HL-60 (cell line): ENCODE measurements around the gene CLDN7.
A peak's percentile ranks its signal among the peaks of the same experiment; 100 is the strongest.

Source experiments
- DNase-seq, 2 experiments: peaks; one replicate each; pipeline ENCODE4 v3.0.0-alpha.2; 2010 to 2020; ENCODE audit warnings: low read depth in 1 of 2, low spot score in 1 of 2
- H3K27ac ChIP-seq: fragments of 250-450 bp; sonication (Bioruptor Pico); replicated peaks from 2 replicates; pipeline ENCODE4 v1.5.1; 2020; ENCODE audit warnings: mild to moderate bottlenecking, moderate library complexity
- H3K27me3 ChIP-seq: fragments of 250-450 bp; sonication (Bioruptor Pico); 2 replicates; pipeline ENCODE4 v1.5.1; 2021; ENCODE audit warnings: mild to moderate bottlenecking, moderate library complexity; ENCODE audit not compliant: insufficient read depth, poor library complexity, severe bottlenecking
- H3K4me3 ChIP-seq: replicated peaks from 2 replicates; pipeline ENCODE4 v1.5.1; 2011; ENCODE audit warnings: mild to moderate bottlenecking, control low read depth, low read length; ENCODE audit not compliant: insufficient read depth
- GABPA ChIP-seq: IDR thresholded peaks from 2 replicates; pipeline ENCODE4 v1.6.1; 2012; ENCODE audit warnings: low read depth
- POLR2AphosphoS5 ChIP-seq: IDR thresholded peaks from 2 replicates; pipeline ENCODE4 v1.6.1; 2012; ENCODE audit warnings: low read depth
- SPI1 ChIP-seq: IDR thresholded peaks from 2 replicates; pipeline ENCODE4 v1.6.1; 2012; ENCODE audit warnings: low read depth, mild to moderate bottlenecking, borderline replicate concordance
- TF ChIP-seq, protein P1 (sequence below): IDR thresholded peaks from 2 replicates; pipeline ENCODE4 v1.6.1; 2012; ENCODE audit warnings: low read depth; ENCODE audit not compliant: insufficient replicate concordance
- TF ChIP-seq, protein P2 (sequence below): IDR thresholded peaks from one replicate; pipeline ENCODE4 v1.5.1; 2011; ENCODE audit warnings: low read length, control low read depth, inconsistent platforms; ENCODE audit not compliant: insufficient read depth

Gene CLDN7

DNA sequence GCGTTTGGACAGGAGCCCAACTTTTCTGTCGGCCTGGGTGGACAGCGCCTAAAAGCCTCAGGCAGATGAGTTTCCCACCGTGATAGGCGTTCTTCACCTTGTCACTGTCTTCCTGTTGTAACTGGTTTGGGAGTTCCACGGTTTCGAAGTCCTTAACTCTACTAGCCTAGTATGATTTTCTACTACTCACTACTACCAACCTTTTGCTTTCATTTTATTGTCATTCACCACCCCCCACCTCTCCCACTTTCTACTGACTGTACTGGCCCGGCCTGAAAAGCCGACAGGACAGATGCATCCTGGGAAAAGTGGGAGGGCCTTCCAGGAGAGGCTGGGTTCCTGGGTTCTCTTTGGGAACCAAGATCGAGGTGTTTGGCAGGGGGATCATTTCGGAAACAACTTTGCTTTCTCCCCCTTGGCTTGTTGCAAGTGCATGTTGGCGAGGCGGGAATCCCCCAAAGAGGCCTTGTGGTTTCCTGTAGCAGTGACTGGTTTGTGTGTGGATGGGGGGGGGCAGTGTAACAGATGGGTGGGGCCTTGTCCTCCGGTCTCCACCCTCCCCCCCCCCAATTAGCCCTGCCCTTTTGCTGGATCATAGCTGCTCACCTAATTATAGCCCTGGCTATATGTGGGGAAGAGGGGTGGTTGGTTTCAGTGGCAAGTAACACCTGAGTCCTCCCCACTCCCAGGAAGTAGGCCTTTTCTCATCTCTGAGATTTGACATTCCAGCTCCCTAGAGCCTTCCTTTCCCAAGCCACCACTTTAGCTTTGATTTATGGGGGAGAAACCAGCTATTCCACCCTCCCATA, 46.6 kb upstream of the CLDN7 start:
- Histone ChIP-seq H3K4me3 (peak overlapping the region; percentile 57), H3K27ac (peak overlapping the region; percentile 94)
- peak; percentile 47; the same call in 1 of the 2 replicates for TF ChIP-seq POLR2AphosphoS5
- TF ChIP-seq, protein P1, sequence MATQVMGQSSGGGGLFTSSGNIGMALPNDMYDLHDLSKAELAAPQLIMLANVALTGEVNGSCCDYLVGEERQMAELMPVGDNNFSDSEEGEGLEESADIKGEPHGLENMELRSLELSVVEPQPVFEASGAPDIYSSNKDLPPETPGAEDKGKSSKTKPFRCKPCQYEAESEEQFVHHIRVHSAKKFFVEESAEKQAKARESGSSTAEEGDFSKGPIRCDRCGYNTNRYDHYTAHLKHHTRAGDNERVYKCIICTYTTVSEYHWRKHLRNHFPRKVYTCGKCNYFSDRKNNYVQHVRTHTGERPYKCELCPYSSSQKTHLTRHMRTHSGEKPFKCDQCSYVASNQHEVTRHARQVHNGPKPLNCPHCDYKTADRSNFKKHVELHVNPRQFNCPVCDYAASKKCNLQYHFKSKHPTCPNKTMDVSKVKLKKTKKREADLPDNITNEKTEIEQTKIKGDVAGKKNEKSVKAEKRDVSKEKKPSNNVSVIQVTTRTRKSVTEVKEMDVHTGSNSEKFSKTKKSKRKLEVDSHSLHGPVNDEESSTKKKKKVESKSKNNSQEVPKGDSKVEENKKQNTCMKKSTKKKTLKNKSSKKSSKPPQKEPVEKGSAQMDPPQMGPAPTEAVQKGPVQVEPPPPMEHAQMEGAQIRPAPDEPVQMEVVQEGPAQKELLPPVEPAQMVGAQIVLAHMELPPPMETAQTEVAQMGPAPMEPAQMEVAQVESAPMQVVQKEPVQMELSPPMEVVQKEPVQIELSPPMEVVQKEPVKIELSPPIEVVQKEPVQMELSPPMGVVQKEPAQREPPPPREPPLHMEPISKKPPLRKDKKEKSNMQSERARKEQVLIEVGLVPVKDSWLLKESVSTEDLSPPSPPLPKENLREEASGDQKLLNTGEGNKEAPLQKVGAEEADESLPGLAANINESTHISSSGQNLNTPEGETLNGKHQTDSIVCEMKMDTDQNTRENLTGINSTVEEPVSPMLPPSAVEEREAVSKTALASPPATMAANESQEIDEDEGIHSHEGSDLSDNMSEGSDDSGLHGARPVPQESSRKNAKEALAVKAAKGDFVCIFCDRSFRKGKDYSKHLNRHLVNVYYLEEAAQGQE = peak; percentile 54
- TF ChIP-seq SPI1 = no peak

DNA sequence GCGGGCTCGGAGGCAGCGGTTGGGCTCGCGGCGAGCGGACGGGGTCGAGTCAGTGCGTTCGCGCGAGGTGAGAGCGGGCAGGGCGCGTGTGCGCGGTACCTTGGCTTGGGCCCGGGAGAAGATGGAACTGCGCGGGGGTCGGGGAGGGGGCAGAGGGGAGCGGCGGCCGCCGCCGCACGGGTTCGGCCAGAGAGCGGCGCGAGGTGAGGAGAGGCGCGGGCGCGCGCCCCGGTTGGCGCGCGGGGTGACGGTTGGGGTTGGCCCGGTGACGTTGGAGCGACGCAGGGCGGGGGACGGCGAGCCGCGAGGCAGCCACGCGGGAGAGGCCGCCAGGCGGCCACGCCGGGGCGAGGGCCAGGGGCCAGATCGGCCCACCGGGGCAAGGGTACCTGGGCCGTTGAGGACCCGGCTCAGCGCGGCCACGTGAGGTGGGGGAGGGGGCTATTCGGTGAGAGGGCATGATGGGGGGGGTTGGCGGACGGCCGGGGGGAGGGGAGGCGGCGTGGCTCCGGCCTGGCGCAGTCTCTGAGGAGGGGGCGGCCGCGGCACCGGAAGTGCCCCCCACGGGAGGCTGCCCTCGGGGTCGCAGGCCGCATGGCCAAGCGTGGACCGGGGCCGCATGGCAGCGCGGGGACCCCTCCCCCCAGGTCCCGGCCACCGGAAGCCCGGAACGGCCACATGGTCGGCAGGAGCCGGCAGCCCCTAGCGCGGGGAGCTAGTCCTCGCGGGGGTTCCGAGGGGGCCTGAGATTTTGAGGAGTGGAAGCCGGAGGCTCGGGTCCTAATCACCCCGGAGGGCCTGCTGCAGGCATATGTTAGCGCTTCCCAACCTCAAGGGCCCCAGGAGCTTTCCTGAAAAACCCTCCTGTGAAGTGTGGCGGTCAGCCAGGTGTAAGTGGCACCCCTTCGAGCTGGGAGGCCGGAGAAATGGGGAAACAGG, 45.7 kb upstream of the CLDN7 start:
- Histone ChIP-seq H3K27ac (peak overlapping the region; percentile 94), H3K27me3 (no peaks in the 10 kb centered on the region), H3K4me3 (peak overlapping the region; percentile 57)
- TF ChIP-seq, protein P1 = no peak
- TF ChIP-seq POLR2AphosphoS5 (no peak), GABPA (no peak), SPI1 (no peak)
- DNase-seq = peak in 1 of 2 experiments; percentile 65

More for the DNA sequence above, 46.6 kb upstream of the CLDN7 start:
- H3K27me3 ChIP-seq = no peaks in the 10 kb centered on the region
- peak in 1 of 2 experiments; percentile 61 for DNase-seq

DNA sequence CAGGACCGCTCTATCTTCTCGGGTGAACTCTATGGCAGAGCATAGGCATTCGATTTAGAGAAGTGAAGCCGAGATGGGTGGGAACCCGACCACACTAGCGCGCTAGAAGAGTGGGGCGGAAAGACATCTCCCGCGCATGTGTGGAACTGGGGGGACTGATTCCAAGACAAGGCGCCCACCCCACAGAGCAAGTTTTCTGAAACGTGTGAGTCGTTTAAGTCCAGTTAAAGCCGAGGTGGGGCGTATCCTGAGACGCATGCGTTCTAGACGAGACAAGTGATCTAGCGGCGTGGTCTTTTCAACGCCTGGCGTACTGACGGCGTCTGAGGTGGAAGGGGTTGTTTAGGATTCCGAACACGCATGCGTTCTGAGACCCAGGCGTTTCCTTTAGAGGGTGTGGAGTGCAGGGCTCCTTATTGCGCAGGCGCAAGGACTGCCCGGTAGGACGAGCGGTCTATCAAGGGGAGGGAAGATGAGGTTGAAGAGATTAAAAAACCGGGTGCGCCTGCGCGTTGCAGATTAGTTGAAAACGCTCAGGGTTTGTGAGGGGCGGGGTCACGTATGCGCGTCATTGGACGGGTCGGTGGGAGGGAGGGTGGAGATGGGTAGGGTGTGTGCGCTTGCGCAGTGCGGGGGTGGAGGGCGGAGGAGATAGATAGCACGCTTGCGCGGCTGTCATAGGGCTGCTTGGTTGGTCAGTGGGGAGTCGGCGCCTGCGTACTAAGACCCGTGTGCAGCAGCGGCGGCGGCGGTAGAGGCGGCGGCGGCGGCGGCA, 44.8 kb upstream of the CLDN7 start, which contains the start of gene EIF5A:
Gene EIF5A (plus strand): TSS at position 718 of the 775 bp plus-strand sequence. CDS start 2,008 bp downstream, outside the sequence.
- no peaks in the 10 kb centered on the region for H3K27me3 ChIP-seq
- TF ChIP-seq, protein P1 = no peak
- peak; percentile 65; the same call in 1 of the 2 replicates for TF ChIP-seq SPI1
- no peak for TF ChIP-seq GABPA
- TF ChIP-seq POLR2AphosphoS5 = peak; percentile 65
- peak within 1 kb of the TSS; percentile 94 for H3K27ac ChIP-seq
- DNase-seq = peak; percentile 91 to 96
- H3K4me3 ChIP-seq = peak within 1 kb of the TSS; percentile 57

DNA sequence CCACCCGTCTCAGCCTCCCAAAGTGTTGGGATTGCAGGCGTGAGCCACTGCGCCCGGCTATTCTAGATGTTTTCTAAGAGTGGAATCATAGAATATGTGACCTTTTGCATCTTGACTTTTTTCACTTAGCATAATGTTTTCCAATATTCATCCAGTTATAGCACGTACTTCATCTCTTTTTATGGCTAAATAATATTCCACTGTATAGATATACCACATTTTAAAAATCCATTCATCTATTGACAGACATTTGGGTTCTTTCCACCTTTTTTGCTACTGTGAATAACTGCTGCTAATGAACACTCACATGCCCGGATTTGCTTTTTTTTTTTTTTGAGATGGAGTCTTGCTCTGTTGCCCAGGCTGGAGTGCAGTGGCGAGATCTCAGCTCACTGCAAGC, 41.9 kb upstream of the CLDN7 start:
- H3K27me3 ChIP-seq = no peaks in the 10 kb centered on the region
- TF ChIP-seq SPI1 (no peak), GABPA (no peak), POLR2AphosphoS5 (no peak)
- TF ChIP-seq, protein P1 = no peak
- TF ChIP-seq, protein P2, sequence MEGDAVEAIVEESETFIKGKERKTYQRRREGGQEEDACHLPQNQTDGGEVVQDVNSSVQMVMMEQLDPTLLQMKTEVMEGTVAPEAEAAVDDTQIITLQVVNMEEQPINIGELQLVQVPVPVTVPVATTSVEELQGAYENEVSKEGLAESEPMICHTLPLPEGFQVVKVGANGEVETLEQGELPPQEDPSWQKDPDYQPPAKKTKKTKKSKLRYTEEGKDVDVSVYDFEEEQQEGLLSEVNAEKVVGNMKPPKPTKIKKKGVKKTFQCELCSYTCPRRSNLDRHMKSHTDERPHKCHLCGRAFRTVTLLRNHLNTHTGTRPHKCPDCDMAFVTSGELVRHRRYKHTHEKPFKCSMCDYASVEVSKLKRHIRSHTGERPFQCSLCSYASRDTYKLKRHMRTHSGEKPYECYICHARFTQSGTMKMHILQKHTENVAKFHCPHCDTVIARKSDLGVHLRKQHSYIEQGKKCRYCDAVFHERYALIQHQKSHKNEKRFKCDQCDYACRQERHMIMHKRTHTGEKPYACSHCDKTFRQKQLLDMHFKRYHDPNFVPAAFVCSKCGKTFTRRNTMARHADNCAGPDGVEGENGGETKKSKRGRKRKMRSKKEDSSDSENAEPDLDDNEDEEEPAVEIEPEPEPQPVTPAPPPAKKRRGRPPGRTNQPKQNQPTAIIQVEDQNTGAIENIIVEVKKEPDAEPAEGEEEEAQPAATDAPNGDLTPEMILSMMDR = no peak
- DNase-seq = no peak
- H3K27ac ChIP-seq = no peak overlapping the region
- no peak overlapping the region for H3K4me3 ChIP-seq
